ENCODE results near the gene SLC20A1. TPM values are rescaled to one million over a fixed set of nuclear protein-coding genes. Genes with fewer than 3 reads are reported as not detected.
"Not testable (repeated sequence)": the region's sequence is repeated elsewhere in the genome, so short reads cannot be mapped to it uniquely, and the experiment has no call there.

Gene SLC20A1
- polyA plus RNA-seq, 3 donors = 40.0 to 51.5 (median 49.1) TPM

GRCh38 chr2:112706170-112706664 is 60.5 kb downstream of the SLC20A1 start:
- DNase-seq = no peak

GRCh38 chr2:112706947-112707346 is 61.2 kb downstream of the SLC20A1 start:
- not testable (repeated sequence) for DNase-seq

GRCh38 chr2:112708968-112709367 is 63.2 kb downstream of the SLC20A1 start:
- no peak for DNase-seq

GRCh38 chr2:112709703-112710102 is 64.0 kb downstream of the SLC20A1 start:
- no peak for DNase-seq

- DNase-seq = peak; percentile 31
Measured at GRCh38 chr2:112710956-112711750, 65.4 kb downstream of the SLC20A1 start.

GRCh38 chr2:112712465-112712864 is 66.7 kb downstream of the SLC20A1 start:
- no peak for DNase-seq

- DNase-seq = no peak
Measured at GRCh38 chr2:112712903-112713584, 67.3 kb downstream of the SLC20A1 start.

Other genes with a start within 250 kb of the SLC20A1 start
- 1 to 10 TPM; 4.0 to 7.1 (median 4.7) TPM for gene RGPD8, start 212.3 kb upstream of the SLC20A1 start, polyA plus RNA-seq (ENCODE audit: insufficient read length in 3 of 3)
- gene TTL, start 163.8 kb upstream of the SLC20A1 start, polyA plus RNA-seq (ENCODE audit: insufficient read length in 3 of 3) = 10 to 100 TPM; 35.2 to 40.2 (median 37.9) TPM
- gene POLR1B, start 103.5 kb upstream of the SLC20A1 start, polyA plus RNA-seq (ENCODE audit: insufficient read length in 3 of 3) = 10 to 100 TPM; 21.0 to 25.2 (median 24.2) TPM
- gene CHCHD5, start 61.3 kb upstream of the SLC20A1 start, polyA plus RNA-seq (ENCODE audit: insufficient read length in 3 of 3) = 10 to 100 TPM; 32.7 to 37.7 (median 37.1) TPM
- gene NT5DC4, start 75.1 kb downstream of the SLC20A1 start, polyA plus RNA-seq (ENCODE audit: insufficient read length in 3 of 3) = 1 to 10 TPM in 1 of 3 donors, under 1 TPM in 1, not detected in 1; 0.34 to 1.4 TPM
- 10 to 100 TPM; 12.4 to 14.8 (median 12.9) TPM for gene CKAP2L, start 118.7 kb downstream of the SLC20A1 start, polyA plus RNA-seq (ENCODE audit: insufficient read length in 3 of 3)
- gene IL1A, start 138.6 kb downstream of the SLC20A1 start, polyA plus RNA-seq (ENCODE audit: insufficient read length in 3 of 3) = under 1 TPM in 2 of 3 donors, not detected in 1; 0.07 to 0.13 TPM
- under 1 TPM; 0.27 to 0.67 (median 0.47) TPM for gene IL1B, start 190.8 kb downstream of the SLC20A1 start, polyA plus RNA-seq (ENCODE audit: insufficient read length in 3 of 3)

All from renal pelvis (tissue), 4 donors.